HEK293 (cell line): ENCODE results near the gene SEMA4F.

Source experiments
- CTCF ChIA-PET: fragments of 350-600 bp; formaldehyde crosslinking; extraction: SDS; loops from one replicate; lab custom pipeline; 2021; ENCODE audit warnings: antibody characterized with exemption; lab: Yijun Ruan, JAX
- POLR2A ChIA-PET: fragments of 300-600 bp; formaldehyde crosslinking; extraction: SDS; loops from one replicate; lab custom pipeline; 2020; ENCODE audit warnings: antibody characterized with exemption, inconsistent platforms; lab: Yijun Ruan, JAX
- H3K27ac ChIP-seq: fragments of 200-500 bp; sonication (Bioruptor generic); 2 replicates; pipeline ENCODE4 v1.5.1; 2014; ENCODE audit warnings: low read depth, low read length, control low read depth, inconsistent platforms; ENCODE audit errors: extremely low read depth
- H3K36me3 ChIP-seq, 2 experiments: fragments of 200-500 bp in 1 of 2; sonication (Bioruptor generic) in 1 of 2; 1 replicate in 1 of 2; 2 replicates in 1 of 2; pipeline ENCODE4 v1.5.1; 2014 to 2017; ENCODE audit warnings: inconsistent platforms in 2 of 2, low read length in 2 of 2; ENCODE audit not compliant: control insufficient read depth in 2 of 2, insufficient read depth in 1 of 2
- H3K4me1 ChIP-seq: fragments of 200-500 bp; sonication (Bioruptor generic); 2 replicates; pipeline ENCODE4 v1.5.1; 2014; ENCODE audit warnings: mild to moderate bottlenecking, low read length, inconsistent platforms; ENCODE audit not compliant: control insufficient read depth, insufficient read depth
- H3K4me3 ChIP-seq: 2 replicates; pipeline ENCODE4 v1.5.1; 2011; ENCODE audit warnings: low read depth, mild to moderate bottlenecking, control low read depth, low read length, moderate library complexity
- H3K9me3 ChIP-seq: fragments of 200-500 bp; sonication (Bioruptor generic); 2 replicates; pipeline ENCODE4 v1.5.1; 2014; ENCODE audit warnings: low read depth, low read length, inconsistent platforms; ENCODE audit not compliant: control insufficient read depth, insufficient read depth
- EGR2 ChIP-seq: fragments of 450-650 bp; formaldehyde crosslinking; IDR thresholded peaks from 2 replicates; pipeline ENCODE4 v1.5.1; 2016; ENCODE audit warnings: low read depth, missing biosample characterization, missing genetic modification characterization
- HOXA7 ChIP-seq: sonication (generic); formaldehyde crosslinking; IDR thresholded peaks from 2 replicates; pipeline ENCODE4 v1.8.1; 2022; ENCODE audit warnings: missing genetic modification reagents, borderline replicate concordance
- KLF17 ChIP-seq: fragments of 450-650 bp; formaldehyde crosslinking; IDR thresholded peaks from 2 replicates; pipeline ENCODE4 v1.5.1; 2016; ENCODE audit warnings: missing biosample characterization, missing genetic modification characterization
- KLF7 ChIP-seq: fragments of 450-650 bp; formaldehyde crosslinking; IDR thresholded peaks from 2 replicates; pipeline ENCODE4 v1.5.1; 2016; ENCODE audit warnings: missing biosample characterization, missing genetic modification characterization, borderline replicate concordance
- REST ChIP-seq: fragments of 450-650 bp; formaldehyde crosslinking; IDR thresholded peaks from 2 replicates; pipeline ENCODE4 v1.5.1; 2016; ENCODE audit warnings: missing biosample characterization, missing genetic modification characterization
- SETDB1 ChIP-seq: IDR thresholded peaks from one replicate; pipeline ENCODE4 v1.6.1; 2017; ENCODE audit warnings: mild to moderate bottlenecking, low read length, moderate library complexity, mixed read lengths; ENCODE audit not compliant: insufficient read length
- SP2 ChIP-seq: fragments of 450-650 bp; formaldehyde crosslinking; IDR thresholded peaks from 2 replicates; pipeline ENCODE4 v1.5.1; 2016; ENCODE audit warnings: missing biosample characterization, missing genetic modification characterization
- SP7 ChIP-seq: fragments of 450-650 bp; formaldehyde crosslinking; IDR thresholded peaks from 2 replicates; pipeline ENCODE4 v1.5.1; 2016; ENCODE audit warnings: missing biosample characterization, missing genetic modification characterization
- ZBTB11 ChIP-seq: fragments of 450-650 bp; formaldehyde crosslinking; conservative IDR thresholded peaks from 2 replicates; pipeline ENCODE4 v1.5.1; 2016; ENCODE audit warnings: low read depth, missing biosample characterization, missing genetic modification characterization
- ZBTB17 ChIP-seq: fragments of 450-650 bp; formaldehyde crosslinking; IDR thresholded peaks from 2 replicates; pipeline ENCODE4 v1.5.1; 2016; ENCODE audit warnings: missing biosample characterization, missing genetic modification characterization
- ZNF132 ChIP-seq: fragments of 450-650 bp; formaldehyde crosslinking; IDR thresholded peaks from 2 replicates; pipeline ENCODE4 v1.5.1; 2017; ENCODE audit warnings: missing biosample characterization, missing genetic modification characterization, borderline replicate concordance
- ZNF133 ChIP-seq: fragments of 450-650 bp; formaldehyde crosslinking; IDR thresholded peaks from 2 replicates; pipeline ENCODE4 v1.5.1; 2016; ENCODE audit warnings: missing biosample characterization, missing genetic modification characterization
- ZNF214 ChIP-seq: fragments of 450-650 bp; formaldehyde crosslinking; IDR thresholded peaks from 2 replicates; pipeline ENCODE4 v1.5.1; 2017; ENCODE audit warnings: missing biosample characterization, mild to moderate bottlenecking, missing genetic modification characterization, borderline replicate concordance
- ZNF324 ChIP-seq: fragments of 450-650 bp; formaldehyde crosslinking; IDR thresholded peaks from 2 replicates; pipeline ENCODE4 v1.5.1; 2016; ENCODE audit warnings: missing biosample characterization, missing genetic modification characterization
- ZNF391 ChIP-seq: fragments of 450-650 bp; formaldehyde crosslinking; IDR thresholded peaks from 2 replicates; pipeline ENCODE4 v1.5.1; 2016; ENCODE audit warnings: low read depth, missing biosample characterization, missing genetic modification characterization, borderline replicate concordance
- ZNF530 ChIP-seq: fragments of 450-650 bp; formaldehyde crosslinking; IDR thresholded peaks from 2 replicates; pipeline ENCODE4 v1.5.1; 2016; ENCODE audit warnings: low read depth, missing biosample characterization, missing genetic modification characterization
- ZNF629 ChIP-seq: fragments of 450-650 bp; formaldehyde crosslinking; IDR thresholded peaks from 2 replicates; pipeline ENCODE4 v1.5.1; 2017; ENCODE audit warnings: missing biosample characterization, missing genetic modification characterization
- ZNF654 ChIP-seq: fragments of 450-650 bp; formaldehyde crosslinking; IDR thresholded peaks from 2 replicates; pipeline ENCODE4 v1.5.1; 2016; ENCODE audit warnings: low read depth, missing biosample characterization, missing genetic modification characterization
- ZSCAN4 ChIP-seq: fragments of 450-650 bp; formaldehyde crosslinking; IDR thresholded peaks from 2 replicates; pipeline ENCODE4 v1.5.1; 2017; ENCODE audit warnings: missing biosample characterization, missing genetic modification characterization
- ZXDB ChIP-seq: fragments of 450-650 bp; formaldehyde crosslinking; IDR thresholded peaks from 2 replicates; pipeline ENCODE4 v1.5.1; 2016; ENCODE audit warnings: missing biosample characterization, missing genetic modification characterization

Gene SEMA4F

GRCh38 chr2:74620671-74621070 is 33.4 kb upstream of the SEMA4F start:
- no peaks in the 10 kb centered on the region for H3K4me1 ChIP-seq
- TF ChIP-seq ZXDB (no peak), ZNF391 (tag by site-specific recombination) (no peak), REST (tag by site-specific recombination) (no peak), SP2 (tag by site-specific recombination) (no peak), ZNF629 (tag by site-specific recombination) (no peak), ZNF133 (tag by site-specific recombination) (no peak), ZNF214 (no peak), ZNF324 (no peak), ZNF132 (tag by site-specific recombination) (no peak), ZBTB11 (tag by site-specific recombination) (no peak), SETDB1 (no peak), SP7 (tag by site-specific recombination) (no peak), KLF17 (no peak), EGR2 (tag by site-specific recombination) (no peak)
- CTCF ChIA-PET: no interaction called here
- H3K27ac ChIP-seq: no peak overlapping the region
- H3K9me3 ChIP-seq: no peaks in the 10 kb centered on the region
- POLR2A ChIA-PET: no interaction called here
- H3K4me3 ChIP-seq: no peak overlapping the region
- no peaks in the 10 kb centered on the region for H3K36me3 ChIP-seq

- no peak overlapping the region for H3K4me3 ChIP-seq
- H3K9me3 ChIP-seq: no peaks in the 10 kb centered on the region
- no peaks in the 10 kb centered on the region for H3K4me1 ChIP-seq
- ChIA-PET POLR2A (no interaction called here), CTCF (interaction anchor here (0.6 to 0.8 kb wide), 2 partner anchors 11 to 246 kb away, joined by 4 to 7 read pairs; no protein-coding TSS in a partner anchor)
- H3K27ac ChIP-seq: no peak overlapping the region
- no peaks in the 10 kb centered on the region for H3K36me3 ChIP-seq
- peak; percentile 86 for TF ChIP-seq ZBTB17 (tag by site-specific recombination)
- no peak for TF ChIP-seq ZSCAN4 (tag by site-specific recombination)
- no peak for TF ChIP-seq ZNF530 (tag by site-specific recombination)
- TF ChIP-seq HOXA7 (CRISPR knock-in tag): no peak
- no peak for TF ChIP-seq KLF7 (tag by site-specific recombination)
- TF ChIP-seq ZNF654 (tag by site-specific recombination): no peak
Observed at GRCh38 chr2:74625658-74626425, 28.2 kb upstream of the SEMA4F start.
